Measurements from ENCODE around the gene IKZF2.
"Not testable (repeated sequence)": the region's sequence is repeated elsewhere in the genome, so short reads cannot be mapped to it uniquely, and the experiment has no call there.

Gene IKZF2

DNA sequence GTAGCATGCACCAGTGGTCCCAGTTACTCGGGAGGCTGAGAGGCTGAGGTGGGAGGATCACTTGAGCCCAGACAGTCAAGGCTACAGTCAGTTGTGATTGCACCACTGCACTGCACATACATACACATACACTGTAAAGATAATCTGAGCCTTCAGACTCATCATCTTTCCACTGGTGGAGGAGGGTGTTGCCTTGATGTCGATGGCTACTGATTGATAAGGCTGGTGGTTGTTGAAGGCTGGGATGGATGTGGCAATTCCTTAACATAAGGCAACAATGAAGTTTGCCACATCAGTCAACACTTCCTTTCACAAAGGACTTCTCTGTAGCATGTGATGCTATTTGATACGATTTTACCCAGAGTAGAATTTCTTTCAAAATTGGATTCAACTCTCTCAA is 118.8 kb downstream of the IKZF2 start:
- DNase-seq: no peak

GRCh38 chr2:213022987-213023386 is 128.4 kb downstream of the IKZF2 start:
- no peak for DNase-seq

DNA sequence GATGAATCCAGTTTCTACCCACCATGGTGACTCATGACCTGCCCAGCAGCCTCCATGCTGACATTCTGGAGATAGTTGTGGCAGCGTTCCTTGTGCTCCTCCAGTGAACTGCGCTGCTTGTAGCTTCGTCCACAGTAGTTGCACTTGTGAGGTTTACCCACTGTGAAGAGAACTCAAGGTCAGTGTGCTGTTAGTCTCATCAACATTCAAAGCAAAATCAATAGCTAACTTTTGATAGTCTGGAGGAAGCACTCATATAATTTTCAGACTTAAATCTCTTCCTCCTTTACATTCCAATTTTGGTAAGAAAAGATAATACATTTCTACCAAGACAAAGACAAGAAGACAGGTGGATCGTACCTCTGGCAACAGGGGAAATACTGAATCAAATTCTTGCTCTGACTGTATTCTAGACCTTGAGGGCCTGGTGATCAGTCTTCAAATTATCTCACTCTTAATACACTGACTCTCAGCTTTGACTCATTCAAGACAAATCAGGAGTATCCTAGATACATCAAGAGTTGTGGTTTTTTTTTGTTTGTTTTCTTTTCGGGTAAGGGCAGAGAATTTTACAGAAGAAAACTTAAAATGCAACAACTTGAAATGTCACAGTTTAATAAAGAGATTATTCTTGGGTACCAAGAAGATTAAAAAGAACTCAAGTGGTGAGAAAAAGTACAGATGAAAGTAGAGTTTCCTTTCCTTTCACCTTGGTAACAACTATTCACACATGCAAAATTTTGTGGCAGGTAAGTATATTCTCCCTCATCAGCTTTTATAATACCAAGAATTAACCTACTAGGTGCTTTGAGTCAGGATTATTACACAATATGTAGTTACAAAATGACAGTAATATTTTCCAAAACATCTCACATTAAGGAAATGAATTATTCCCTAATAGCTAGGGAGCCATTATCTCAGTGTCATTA is 129.2 kb downstream of the IKZF2 start:
- peak; percentile 9 to 11 for DNase-seq

DNA sequence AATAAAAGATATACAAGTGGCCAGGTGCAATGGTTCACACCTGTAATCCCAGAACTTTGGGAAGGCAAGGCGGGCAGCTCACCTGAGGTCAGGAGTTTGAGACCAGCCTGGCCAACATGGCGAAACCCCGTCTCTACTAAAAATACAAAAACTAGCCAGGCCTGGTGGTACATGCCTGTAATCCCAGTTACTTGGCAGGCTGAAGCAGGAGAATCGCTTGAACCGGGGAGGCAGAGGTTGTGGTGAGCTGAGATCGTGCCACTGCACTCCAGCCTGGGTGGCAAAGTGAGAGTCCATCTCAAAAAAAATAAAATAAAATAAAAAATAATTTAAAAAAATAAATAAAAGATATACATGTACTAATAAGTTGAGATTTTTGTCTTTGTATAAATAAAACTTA is 130.5 kb downstream of the IKZF2 start:
- not testable (repeated sequence) for DNase-seq

GRCh38 chr2:213020268-213020667 is 131.1 kb downstream of the IKZF2 start:
- no peak for DNase-seq

DNA sequence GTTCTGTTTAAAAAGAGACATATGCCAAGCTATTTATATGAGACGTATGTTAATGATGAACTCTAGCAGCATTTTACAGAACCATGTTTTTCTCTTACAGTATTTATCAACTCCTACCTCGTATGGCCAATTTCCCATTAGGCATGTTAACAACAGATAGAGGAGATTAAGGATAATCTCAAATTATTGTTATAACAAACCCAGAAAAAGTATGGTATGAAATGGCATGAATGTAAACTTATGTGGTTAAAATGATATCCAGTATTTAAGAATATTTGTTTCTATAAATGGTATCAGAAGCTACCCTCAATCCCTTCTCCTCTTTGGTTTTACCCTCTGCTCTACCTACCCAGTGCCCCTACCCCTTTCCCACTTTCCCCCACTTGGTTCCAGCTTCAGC is 132.0 kb downstream of the IKZF2 start:
- DNase-seq: no peak

- no peak for DNase-seq
These were observed 133.0 kb downstream of the IKZF2 start for GRCh38 chr2:213018340-213018901.

DNA sequence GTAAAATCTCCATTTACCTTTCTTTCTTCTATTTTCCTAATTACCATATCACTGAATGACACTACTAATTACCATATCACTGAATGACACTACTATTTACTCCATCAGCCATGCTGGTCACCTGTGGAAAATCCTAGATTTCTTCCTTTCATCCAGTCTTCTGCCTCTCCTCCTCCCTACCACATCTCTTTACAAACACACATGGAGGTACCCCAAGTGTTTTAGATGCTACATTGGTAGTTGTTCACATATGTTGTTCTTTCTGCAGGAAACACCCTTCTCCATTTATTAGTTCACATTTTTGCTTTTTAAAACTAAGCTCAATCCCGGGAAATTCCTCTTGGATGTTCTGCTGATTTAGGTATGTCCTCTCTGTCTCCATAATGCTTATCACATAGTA is 134.0 kb downstream of the IKZF2 start:
- DNase-seq: no peak

DNA sequence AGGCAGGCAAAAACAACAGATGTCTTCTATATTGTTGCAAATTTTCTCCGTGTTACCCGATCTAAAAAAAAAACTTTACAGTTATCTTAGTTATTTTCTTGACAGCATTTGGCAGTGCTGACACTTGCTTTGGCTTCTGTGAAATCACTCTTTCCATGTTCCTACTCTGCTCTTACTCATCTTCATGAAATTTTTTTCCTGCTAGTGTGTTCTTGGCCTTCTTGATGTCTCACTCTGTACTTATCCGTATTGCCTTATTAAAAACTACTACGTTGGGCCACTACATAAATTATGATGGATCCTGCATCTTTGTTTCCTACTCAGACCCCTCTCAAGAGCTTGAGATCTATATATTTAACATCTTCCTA is 134.4 kb downstream of the IKZF2 start:
- DNase-seq: no peak

GRCh38 chr2:213016166-213016983 is 135.0 kb downstream of the IKZF2 start:
- DNase-seq: no peak

GRCh38 chr2:213015387-213016165 is 135.8 kb downstream of the IKZF2 start:
- DNase-seq: peak; percentile 28 to 46

GRCh38 chr2:213013979-213014378 is 137.4 kb downstream of the IKZF2 start:
- DNase-seq: no peak

DNA sequence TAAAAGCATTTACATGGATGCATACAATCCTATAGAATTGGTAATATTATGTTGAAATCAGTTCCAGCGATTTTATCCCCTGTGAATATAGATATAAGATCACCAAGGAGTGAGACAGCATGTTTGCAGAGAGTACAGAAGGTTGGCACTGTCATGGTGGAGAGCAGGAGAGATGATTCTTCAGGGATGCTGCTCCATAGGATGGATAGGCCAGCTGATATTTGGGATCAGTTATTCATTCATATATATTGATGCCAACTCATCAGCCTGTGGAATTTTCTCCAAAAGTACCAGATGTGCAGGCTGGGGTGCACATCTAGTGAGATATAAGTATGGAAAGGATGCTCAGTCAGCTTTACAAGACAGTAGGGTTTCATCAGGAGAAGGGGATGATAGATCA is 139.9 kb downstream of the IKZF2 start:
- DNase-seq: no peak

DNA sequence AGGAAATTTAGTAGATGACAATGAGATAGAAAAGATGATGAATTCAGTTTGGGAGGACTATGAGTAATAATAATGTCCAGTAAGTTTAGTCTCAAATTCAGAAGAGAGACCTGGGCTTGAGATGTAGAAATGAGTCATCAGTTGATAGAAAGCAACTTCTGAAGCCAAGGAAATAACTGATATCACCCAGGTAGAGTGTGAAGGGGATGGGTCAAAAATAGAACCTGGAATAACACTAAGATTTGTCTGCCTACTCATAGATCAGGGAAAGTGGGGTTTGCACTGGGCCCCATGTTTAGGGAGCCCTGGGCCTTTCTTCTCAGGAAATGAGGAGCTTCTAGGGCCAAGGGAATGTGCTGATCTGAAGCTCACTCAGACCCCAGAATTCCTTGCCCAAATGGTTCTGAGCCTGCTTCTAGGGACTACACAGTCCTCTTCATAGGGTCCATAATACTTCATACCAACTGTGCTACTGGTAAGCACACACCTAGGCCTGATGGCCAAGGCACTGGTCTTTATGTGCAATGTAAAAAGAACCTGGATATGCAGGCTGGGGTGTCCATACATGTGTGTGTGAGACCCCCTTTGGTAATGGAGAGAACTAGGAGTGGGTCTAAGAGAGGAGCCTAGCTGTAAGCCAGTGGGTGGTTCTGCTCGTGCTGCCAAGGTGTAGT is 141.2 kb downstream of the IKZF2 start:
- no peak for DNase-seq

- DNase-seq: no peak
These were observed 144.0 kb downstream of the IKZF2 start for GRCh38 chr2:213007290-213007838.

GRCh38 chr2:213004197-213004821 is 147.1 kb downstream of the IKZF2 start:
- no peak for DNase-seq

DNA sequence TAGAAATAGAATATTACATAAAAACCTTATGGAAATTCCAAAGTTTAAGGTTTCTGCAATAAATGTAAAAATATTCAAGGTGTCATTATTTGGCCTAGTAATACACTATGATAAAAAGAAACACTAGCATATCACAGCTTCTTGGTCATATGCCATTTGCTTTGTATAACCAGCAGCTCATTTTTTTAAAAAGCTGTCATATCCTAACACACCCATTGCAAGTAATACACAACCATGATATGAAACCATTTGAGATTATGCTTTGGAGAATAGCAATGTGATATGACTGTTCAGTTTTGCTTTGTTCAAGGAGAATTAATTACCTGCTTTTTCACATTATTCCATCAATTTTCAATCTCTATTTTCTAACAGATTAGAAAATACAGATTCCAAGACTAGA is 149.0 kb downstream of the IKZF2 start:
- DNase-seq: no peak

DNA sequence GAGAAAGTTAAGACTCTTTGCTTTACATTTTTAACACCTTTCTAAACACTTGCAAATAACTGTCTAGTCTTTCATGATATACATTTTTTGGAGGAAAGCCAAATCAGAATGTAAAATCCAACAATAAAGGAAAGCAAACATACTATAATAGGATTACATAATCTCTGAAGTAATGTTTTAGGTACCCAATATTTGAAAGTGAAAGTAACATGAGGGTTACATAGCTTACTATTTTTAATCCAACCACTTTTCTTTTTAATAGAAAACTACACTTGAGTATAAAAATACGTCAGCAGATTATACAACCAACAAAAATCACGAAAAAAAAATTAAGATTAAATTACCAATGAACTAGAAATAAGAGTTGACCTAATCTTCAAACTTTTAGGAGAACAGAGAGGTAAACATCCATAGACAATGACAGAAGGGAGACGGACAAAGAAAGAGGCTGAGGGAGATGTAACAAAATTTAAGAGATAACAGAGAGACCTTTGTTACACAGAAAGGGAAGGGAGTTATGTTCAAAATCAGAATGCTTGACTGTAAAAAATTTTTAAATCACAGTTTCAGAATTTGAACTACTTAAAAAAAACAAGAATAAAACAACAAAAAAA is 150.0 kb downstream of the IKZF2 start:
- no peak for DNase-seq

DNA sequence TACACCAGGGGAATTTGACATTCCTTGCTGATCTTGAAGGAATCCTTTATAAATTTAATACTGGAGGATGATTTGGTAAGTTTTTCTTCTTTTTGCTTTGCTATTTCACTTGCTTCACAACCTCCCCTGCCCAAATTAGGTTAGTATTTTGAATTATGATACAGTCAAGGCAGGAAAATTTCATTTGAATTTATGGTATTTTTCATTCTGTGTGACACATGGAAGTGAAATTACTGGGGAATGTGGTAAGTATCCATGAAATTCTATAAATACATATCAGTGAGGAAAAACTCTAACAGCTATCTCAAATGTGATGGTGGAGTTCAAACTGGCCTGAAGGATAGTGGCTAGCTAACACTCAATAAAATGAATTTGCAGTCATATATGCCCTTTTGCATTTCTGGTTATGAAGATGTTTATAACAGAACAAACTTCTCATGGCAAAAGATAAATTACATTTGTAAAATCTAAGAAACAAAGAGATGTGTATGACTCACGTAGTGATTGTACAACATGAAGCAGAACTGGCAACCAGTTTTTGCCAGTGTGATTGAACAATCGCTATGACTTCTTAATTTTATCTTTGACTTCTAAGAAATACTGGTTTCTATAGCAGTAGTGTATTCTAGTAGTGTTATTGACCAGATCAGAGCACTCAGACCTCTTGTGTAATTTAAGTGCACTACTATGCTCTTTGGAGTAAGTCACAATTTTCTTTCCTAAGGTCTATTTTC is 152.6 kb downstream of the IKZF2 start:
- DNase-seq: no peak

DNA sequence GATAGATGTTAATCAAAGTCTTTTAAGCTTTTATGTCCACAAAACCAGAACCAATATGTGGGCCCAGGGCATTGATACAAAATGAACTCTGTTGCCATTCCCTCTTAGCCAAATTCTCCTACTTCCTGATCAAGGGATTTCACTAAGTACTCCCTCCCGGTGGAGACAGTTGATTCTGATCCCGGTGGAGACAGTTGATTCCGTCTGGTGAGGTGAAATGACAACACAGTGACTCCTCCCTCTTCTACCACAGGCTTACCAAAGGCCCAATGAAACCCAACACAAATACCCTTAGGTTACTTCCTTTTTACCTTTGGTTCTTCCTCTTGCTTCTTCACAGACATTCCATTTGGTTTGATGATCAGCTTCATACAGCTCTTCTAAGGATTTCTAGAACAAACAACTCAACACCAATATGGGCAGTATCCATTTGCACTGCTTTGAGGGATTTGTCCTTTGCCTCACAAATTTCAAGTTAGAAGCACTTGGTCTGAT is 153.8 kb downstream of the IKZF2 start:
- DNase-seq: no peak
